ENCODE results near the gene CDH4.

The CDH4 gene

GRCh38 chr20:61572789-61573188 is 320.7 kb downstream of the CDH4 start:
- H3K4me3 ChIP-seq (replicated peaks in 1 of 2; ENCODE audit: low read depth in 2 of 2, low read length in 2 of 2) = no peak overlapping the region
- no peak for TF ChIP-seq CTCF (IDR thresholded peaks at IDR 0.05; ENCODE audit: low read depth, low read length)
- DNase-seq (ENCODE audit: low read depth in 2 of 2) = no peak

DNA sequence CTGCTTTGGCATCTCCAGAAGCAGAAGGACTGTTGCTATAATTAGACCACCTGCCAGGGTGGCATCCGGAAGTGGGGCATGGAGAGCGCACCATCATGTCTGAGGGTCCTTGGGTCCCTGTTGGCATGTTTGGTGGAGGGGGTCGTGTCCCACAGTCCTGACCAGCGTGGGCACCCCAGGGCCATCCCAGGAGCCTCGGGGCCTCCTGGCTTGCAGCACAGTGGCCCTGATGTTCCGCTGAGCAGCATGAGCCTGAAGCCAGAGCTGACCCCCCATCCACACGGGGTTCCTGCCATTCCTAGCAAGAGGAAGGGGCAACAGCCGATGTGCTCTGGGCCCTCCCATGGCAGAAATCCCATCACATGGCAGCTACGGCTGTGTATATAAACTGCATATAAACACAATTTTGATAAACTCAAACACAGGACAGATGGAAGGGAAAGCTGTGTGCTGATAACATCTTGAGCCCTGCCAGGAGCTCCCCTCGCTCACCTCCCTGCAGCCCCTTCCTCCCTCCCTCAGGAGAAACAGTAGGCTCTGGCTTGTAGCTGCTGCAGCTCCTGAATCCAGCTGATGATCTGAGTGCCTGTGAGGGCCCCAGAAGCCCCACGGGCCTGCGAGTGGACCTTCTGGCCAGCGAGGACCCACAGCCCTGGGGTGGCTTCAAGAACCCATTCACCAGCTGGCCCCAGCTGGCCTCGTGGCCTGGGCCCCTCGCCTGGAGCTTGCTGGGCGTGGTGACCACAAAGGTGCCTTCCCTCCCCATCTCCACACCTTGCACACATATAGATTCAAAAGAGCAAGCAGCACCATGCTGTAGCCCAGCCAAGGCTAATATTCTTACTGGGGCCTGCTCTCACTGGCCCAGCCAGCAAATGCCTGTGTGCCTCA is 321.6 kb downstream of the CDH4 start:
- no peak overlapping the region for H3K4me3 ChIP-seq (replicated peaks in 1 of 2; ENCODE audit: low read depth in 2 of 2, low read length in 2 of 2)
- DNase-seq (ENCODE audit: low read depth in 2 of 2) = no peak
- no peak for TF ChIP-seq CTCF (IDR thresholded peaks at IDR 0.05; ENCODE audit: low read depth, low read length)

DNA sequence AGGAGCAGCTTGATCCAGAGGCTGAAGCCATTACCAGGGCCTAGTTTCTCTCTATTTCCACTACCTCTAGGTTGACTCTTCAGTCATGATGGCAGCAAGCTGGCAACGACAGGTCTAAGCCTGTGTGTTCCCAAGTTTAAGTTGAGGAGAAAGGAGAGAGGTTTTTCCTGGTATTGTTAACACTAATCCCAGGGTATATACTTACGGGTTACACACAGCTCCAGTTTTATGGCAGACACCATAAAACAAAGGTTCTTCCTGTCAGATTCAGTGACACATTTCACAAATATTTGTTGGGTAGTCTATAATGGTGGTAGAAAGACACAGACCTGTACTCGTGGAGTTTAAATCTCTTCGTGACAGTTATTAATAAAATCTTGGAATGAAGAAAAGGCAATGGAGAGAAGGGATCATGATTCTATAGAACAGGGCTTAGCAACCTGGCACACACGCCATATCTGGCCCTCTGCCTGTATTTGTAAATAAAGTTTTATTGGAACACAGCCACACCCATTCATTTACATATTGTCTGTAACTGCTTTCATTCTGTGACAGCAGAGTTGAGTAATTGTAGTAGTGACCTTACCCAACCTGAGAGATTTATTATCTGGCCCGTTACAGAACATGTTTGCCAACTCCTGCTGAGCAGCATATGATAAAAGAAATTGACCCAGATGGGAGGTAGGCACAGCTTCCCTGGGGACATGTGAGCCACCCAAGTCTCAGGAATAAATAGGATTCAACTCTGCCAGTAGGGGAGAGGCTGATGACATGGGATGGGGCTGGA is 323.3 kb downstream of the CDH4 start:
- DNase-seq (ENCODE audit: low read depth in 2 of 2) = no peak
- H3K4me3 ChIP-seq (replicated peaks in 1 of 2; ENCODE audit: low read depth in 2 of 2, low read length in 2 of 2) = no peak overlapping the region
- no peak for TF ChIP-seq CTCF (IDR thresholded peaks at IDR 0.05; ENCODE audit: low read depth, low read length)

- no peak overlapping the region for H3K4me3 ChIP-seq (replicated peaks in 1 of 2; ENCODE audit: low read depth in 2 of 2, low read length in 2 of 2)
- DNase-seq (ENCODE audit: low read depth in 2 of 2) = no peak
- TF ChIP-seq CTCF (IDR thresholded peaks at IDR 0.05; ENCODE audit: low read depth, low read length) = no peak
Measured at GRCh38 chr20:61576372-61576771, 324.3 kb downstream of the CDH4 start.

DNA sequence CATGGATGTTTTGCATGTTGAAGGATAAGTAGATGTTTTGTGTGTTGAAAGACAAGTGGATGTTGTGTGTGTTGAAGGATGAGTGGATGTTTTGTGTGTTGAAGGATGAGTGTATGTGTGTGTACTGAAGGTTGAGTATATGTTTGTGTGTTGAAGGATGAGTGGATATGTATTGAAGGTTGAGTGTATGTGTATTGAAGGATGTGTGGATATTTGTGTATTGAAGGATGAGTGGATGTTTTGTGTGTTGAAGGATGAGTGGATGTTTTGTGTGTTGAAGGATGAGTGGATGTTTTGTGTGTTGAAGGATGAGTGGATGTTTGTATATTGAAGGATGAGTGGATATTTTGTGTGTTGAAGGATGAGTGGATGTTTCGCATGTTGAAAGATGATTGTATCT is 325.0 kb downstream of the CDH4 start:
- DNase-seq (ENCODE audit: low read depth in 2 of 2) = no peak
- H3K4me3 ChIP-seq (replicated peaks in 1 of 2; ENCODE audit: low read depth in 2 of 2, low read length in 2 of 2) = no peak overlapping the region
- TF ChIP-seq CTCF (IDR thresholded peaks at IDR 0.05; ENCODE audit: low read depth, low read length) = no peak

DNA sequence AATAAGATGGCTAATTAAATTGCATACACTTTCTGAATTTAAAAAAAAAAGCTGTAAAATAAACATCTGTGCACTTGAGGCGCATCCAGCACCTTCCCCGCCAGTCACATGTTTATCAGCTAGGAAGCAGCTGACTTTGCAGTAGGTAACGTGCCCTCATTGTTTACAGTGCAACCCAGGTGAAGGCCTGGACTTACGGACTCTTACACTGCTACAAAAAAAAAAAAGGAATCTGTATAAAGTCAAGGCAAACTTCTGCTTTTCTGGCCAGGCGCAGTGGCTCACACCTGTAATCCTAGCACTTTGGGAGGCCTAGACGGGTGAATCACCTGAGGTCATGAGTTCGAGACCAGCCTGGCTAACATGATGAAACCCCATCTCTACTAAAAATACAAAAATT is 327.8 kb downstream of the CDH4 start:
- no peak for TF ChIP-seq CTCF (IDR thresholded peaks at IDR 0.05; ENCODE audit: low read depth, low read length)

More for the DNA sequence above, 327.8 kb downstream of the CDH4 start:
- no peak for DNase-seq (ENCODE audit: low read depth in 2 of 2)
- H3K4me3 ChIP-seq (replicated peaks in 1 of 2; ENCODE audit: low read depth in 2 of 2, low read length in 2 of 2) = no peak overlapping the region
